Measurements from ENCODE around the gene ARID1B.

Gene ARID1B

GRCh38 chr6:157107571-157107914 lies 330.4 kb downstream of the ARID1B start:
- no peak for DNase-seq (ENCODE audit: low spot score)
- in situ Hi-C loops (cut with MboI; ENCODE audit: low sequenced_read_pairs, unreplicated experiment): no loop called here
- TF ChIP-seq, protein P1, sequence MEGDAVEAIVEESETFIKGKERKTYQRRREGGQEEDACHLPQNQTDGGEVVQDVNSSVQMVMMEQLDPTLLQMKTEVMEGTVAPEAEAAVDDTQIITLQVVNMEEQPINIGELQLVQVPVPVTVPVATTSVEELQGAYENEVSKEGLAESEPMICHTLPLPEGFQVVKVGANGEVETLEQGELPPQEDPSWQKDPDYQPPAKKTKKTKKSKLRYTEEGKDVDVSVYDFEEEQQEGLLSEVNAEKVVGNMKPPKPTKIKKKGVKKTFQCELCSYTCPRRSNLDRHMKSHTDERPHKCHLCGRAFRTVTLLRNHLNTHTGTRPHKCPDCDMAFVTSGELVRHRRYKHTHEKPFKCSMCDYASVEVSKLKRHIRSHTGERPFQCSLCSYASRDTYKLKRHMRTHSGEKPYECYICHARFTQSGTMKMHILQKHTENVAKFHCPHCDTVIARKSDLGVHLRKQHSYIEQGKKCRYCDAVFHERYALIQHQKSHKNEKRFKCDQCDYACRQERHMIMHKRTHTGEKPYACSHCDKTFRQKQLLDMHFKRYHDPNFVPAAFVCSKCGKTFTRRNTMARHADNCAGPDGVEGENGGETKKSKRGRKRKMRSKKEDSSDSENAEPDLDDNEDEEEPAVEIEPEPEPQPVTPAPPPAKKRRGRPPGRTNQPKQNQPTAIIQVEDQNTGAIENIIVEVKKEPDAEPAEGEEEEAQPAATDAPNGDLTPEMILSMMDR (IDR thresholded peaks at IDR 0.05; ENCODE audit: borderline replicate concordance, control extremely low read depth, extremely low read depth, insufficient read depth, missing control alignments): no peak

DNA sequence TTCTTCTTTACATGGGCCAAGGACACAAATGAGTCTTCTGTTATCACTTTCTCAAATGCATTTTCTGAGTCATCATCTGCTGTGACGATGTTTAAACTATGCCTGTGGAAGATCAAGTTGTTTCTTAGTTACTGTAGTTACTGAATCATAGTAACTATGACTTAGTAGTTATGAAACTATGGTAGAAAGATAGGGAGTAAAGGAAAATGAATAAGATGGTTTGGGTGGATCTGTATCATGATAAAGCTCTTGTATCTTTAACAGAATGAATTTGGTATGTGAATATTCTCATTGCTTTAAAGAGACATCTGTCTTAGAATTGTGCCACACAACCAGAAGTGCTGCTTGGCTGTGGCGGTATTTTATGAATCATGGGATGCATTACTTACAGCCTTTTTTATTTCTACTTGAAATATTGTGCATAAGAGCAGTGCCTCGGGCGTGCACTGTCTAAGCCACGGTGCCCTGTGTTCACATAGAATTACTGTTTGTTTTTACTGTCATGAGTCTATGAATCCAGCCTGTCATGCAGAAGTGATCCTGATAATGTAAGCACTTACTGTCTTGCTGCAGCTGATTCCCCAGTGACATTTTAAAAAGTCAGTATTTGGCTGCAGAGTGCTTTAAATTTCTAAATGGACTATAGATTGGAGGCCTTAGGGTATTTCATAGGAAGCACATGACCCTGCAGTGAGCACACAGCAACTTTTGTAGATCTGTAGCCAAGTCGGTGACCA lies 330.9 kb downstream of the ARID1B start:
- no peak for DNase-seq (ENCODE audit: low spot score)
- TF ChIP-seq, protein P1 (IDR thresholded peaks at IDR 0.05; ENCODE audit: borderline replicate concordance, control extremely low read depth, extremely low read depth, insufficient read depth, missing control alignments): no peak
- in situ Hi-C loops (cut with MboI; ENCODE audit: low sequenced_read_pairs, unreplicated experiment): no loop called here

DNA sequence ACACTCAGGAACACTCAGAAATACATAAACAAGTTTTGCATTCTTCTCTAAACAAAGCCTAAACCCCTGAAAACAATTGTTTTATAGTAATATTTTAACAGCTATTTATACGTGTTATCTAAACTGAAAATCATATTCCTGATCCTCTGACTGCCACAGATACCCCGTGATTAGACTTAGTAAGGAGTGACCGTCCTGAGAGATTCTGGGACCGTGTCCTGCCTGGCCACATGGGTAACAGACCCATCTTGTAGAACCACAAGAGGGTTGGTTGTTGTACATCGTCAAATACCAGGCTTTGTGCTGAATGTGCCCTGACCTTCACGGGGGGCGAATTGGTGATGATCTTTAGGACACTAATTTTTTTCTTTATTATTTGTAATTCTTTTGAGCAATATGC lies 331.7 kb downstream of the ARID1B start:
- TF ChIP-seq, protein P1 (IDR thresholded peaks at IDR 0.05; ENCODE audit: borderline replicate concordance, control extremely low read depth, extremely low read depth, insufficient read depth, missing control alignments): no peak
- DNase-seq (ENCODE audit: low spot score): no peak
- in situ Hi-C loops (cut with MboI; ENCODE audit: low sequenced_read_pairs, unreplicated experiment): no loop called here

GRCh38 chr6:157110607-157111006 lies 333.4 kb downstream of the ARID1B start:
- in situ Hi-C loops (cut with MboI; ENCODE audit: low sequenced_read_pairs, unreplicated experiment): no loop called here
- no peak for DNase-seq (ENCODE audit: low spot score)
- TF ChIP-seq, protein P1 (IDR thresholded peaks at IDR 0.05; ENCODE audit: borderline replicate concordance, control extremely low read depth, extremely low read depth, insufficient read depth, missing control alignments): no peak

GRCh38 chr6:157113389-157113788 lies 336.2 kb downstream of the ARID1B start:
- in situ Hi-C loops (cut with MboI; ENCODE audit: low sequenced_read_pairs, unreplicated experiment): no loop called here
- TF ChIP-seq, protein P1 (IDR thresholded peaks at IDR 0.05; ENCODE audit: borderline replicate concordance, control extremely low read depth, extremely low read depth, insufficient read depth, missing control alignments): no peak
- no peak for DNase-seq (ENCODE audit: low spot score)

GRCh38 chr6:157116426-157116825 lies 339.2 kb downstream of the ARID1B start:
- DNase-seq (ENCODE audit: low spot score): no peak
- in situ Hi-C loops (cut with MboI; ENCODE audit: low sequenced_read_pairs, unreplicated experiment): no loop called here
- TF ChIP-seq, protein P1 (IDR thresholded peaks at IDR 0.05; ENCODE audit: borderline replicate concordance, control extremely low read depth, extremely low read depth, insufficient read depth, missing control alignments): no peak
